GM15510 (cell line): Measurements from ENCODE around the gene CNGB1.

ENCODE experiments used
- POLR2A ChIP-seq: IDR thresholded peaks from 3 replicates; pipeline ENCODE4 v1.6.1; 2011; ENCODE audit warnings: borderline replicate concordance; ENCODE audit not compliant: insufficient read length; ENCODE audit errors: extremely low read depth

CNGB1 gene

DNA sequence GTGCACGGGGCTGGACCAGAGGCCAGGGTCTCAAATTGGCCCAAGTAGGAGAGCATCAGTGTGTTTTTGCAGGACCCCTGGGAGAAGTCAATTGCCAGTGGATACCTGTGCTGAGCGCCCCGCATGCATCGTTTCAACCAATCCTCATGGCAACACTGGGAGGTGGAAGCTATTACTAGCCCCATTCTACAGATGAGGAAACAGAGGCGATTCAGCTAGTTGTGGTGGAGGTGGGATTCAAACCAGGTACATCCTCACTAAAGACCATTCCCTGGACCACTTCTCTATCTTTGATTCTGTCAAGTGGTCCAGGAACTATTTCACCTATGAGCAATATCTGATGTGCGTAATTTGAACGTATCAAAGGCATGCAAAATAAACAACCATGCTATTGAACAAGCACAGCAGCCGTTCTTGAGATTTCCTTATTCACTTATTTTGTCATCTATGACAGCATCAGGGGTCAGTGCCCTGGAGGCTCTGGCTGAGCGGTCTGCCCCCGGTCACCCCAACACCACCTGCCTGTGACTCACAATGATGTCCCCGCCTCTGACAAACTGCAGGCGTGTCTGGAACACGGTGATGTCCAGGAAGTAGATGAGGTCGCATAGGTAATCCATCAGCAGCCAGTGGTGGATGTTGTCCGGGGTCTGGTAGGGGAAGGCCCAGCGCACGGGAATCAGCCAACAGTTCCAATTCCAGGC lies 54.0 kb downstream of the CNGB1 start:
- TF ChIP-seq POLR2A, result no peak

DNA sequence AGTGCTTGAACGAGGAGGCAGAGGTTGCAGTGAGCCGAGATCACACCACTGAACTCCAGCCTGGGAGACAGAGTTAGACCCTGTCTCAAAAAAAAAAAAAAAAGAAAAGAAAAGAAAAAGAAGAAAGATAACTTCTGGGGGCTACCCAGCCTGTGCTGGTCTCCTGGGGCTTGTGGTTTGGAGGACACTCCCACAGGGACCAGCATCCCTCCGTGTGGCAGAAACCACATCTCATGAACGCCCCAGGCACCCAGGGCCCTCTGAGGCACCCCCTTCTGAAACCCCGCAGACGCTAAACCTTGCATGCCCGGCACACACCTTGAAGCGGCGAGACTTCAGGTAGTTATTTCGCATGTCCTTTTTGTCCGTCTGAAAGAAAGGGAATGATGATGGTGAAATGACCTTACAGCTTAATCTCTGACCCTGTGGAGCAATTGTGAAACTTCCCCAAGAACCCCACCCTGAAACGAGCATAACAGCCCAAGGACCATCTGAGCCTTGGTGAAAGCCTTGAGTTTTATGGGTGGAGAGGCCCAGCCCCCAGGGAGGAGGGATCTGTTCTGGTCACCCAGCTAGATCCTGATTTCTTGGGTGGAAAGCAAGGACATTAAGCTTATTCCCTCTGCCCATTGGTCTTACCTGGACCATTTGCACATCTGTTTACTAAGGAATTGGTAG lies 55.0 kb downstream of the CNGB1 start:
- no peak for TF ChIP-seq POLR2A

DNA sequence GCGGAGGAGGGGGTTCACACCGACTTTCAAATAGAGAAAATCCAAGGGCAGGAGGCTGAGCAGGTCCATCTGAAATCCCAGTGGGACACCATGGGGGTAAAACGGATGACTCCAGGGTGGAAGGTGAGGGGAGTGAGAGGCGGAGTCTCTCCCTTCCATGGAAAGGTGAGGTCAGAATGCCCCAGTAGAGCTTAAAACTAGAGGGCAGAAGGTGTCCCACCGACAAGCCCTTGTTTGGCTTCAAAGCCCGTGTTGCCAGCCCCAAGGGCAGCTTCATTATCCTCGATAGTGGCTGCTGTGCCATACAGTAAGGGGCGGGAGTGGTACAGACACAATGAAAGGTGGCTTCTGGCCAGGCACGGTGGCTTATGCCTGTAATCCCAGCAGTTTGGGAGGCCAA lies 55.7 kb downstream of the CNGB1 start:
- TF ChIP-seq POLR2A, result no peak

DNA sequence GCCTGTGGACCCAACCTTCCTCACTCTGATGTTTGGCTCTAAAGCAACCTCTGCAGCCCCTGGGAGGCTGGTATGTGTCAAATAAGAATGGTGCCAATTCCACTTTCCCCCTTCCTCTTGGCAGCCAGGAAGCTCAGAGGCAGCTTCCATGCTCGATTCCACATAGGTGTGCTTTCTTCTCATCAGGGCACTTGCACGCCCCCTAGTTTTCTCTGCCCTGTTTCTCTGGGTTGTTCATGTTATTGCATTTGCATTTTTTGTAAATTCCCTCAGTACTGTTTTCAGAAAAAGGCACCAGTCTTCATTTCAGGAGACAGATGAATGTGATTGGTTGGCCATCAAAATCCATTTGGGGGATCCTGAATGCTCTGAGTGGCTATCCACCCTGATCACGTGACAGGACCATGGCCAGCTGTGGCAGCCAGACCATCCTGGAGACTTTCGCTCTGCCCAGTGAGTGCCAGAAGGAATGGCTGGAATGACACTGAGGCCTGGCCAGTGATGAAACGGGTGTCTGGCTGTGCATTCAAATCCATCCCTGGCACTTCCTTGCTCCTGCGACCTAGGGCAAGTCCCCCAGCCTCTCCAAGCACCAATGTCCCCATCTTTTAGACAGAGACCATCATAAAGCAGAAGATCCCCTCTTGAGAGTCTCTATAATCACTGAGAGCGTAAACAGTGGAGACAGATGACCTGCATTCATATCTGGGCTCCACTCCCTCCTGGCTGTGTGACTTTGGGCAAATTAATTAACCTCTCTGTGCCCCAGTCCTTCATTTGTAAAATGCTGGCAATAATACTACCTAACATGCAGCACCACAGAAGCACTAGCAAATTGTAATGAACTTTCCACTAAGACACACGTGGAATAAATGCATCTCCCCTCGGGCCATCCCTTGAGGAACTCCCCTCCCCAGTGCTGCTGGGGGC lies 56.4 kb downstream of the CNGB1 start:
- no peak for TF ChIP-seq POLR2A

DNA sequence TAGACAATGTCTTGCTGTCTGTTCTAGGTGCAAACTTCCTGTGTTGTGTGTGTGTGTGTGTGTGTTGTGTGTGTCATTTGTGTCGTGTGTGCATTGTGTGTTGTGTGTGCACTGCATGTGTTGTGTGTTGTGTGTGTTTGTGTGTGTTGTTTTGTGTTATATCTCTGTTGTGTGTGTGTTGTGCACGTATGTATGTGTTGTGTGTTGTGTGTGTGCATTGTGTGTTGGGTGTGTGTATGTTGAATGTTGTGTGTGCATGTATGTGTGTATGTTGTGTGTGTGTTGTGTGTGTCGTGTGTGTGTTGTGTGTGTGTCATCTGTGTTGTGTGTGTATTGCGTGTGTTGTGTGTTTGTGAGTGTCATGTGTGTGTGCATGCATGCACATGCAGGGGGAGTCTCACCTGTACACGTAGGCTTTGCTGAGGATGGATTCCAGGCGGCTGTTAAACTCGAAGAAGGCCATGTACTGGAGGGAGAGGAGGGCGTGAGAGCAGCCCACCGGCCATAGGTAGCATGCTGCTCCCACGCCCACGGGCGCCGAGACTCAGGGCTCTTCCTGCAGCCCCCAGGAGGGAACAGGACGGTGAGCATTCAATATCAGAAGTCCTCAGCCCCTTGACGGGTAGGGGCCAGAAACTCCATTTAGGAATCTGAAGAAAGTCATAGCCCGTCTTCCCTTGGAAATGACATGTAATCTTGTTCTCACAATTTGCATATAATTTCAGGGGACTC lies 58.2 kb downstream of the CNGB1 start:
- no peak for TF ChIP-seq POLR2A

DNA sequence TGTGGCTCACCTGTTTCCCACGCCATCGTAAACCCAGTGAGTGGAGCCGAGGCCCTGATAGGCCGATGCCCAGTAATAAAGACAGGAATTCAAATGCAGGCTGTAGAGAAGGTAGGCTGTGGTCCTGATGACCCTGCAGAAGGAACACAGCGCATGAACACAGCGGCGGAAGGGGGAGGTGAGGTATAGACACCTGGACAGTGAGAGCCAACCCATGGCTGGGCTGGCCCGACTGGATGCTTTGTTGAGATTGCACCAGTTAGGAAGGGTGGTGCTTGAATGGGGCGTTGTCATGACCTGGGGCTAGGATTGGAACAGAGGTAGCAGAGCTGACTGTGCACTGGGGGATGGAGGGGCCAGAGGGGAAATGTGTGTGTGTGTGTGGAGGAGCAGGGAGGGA lies 59.2 kb downstream of the CNGB1 start:
- no peak for TF ChIP-seq POLR2A

DNA sequence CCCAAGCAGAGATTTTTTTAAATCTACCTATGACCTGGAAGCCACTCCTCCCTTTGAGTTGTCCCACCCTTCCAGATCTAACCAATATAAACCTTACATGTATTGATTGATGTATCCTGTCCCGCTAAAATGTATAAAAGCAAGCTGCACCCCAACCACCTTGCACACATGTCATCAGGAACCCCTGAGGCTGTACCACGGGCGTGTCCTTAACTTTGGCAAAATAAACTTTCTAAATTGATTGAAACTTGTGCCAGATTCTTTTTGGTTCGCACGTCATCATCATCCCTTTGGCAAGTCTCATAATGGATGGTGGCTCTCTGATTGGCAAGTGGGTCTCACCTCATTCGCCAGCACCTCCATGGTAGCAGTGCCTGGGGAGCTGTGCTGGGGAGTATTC lies 60.2 kb downstream of the CNGB1 start:
- no peak for TF ChIP-seq POLR2A

DNA sequence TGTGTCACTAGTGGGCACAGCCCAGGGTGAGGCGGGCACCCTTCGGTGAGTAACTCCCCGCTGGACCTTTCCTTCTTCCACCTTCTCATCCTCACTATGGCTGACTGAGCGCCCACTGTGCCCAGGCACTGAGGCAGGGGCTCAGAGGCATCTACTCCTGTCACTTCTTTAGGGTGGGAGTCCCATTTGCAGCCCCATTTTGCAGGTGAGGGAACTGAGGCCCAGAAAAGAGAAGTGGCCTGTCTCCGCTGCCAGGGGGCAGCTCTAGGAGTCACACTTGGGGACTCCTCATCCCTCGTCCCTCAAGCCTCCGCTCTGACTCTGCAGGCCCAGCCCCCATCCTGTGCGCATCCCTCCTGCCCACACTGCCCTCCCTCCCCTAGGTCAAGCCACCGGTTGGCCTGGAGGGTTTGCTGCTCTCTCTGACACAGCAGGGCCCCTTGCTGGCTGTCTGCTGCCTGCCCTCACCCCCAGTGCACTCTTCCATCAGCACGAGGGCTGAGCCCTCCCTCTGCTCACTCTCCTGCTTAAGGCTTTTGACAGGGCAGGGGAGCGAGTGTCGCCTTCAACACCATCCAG lies 62.4 kb downstream of the CNGB1 start:
- no peak for TF ChIP-seq POLR2A

DNA sequence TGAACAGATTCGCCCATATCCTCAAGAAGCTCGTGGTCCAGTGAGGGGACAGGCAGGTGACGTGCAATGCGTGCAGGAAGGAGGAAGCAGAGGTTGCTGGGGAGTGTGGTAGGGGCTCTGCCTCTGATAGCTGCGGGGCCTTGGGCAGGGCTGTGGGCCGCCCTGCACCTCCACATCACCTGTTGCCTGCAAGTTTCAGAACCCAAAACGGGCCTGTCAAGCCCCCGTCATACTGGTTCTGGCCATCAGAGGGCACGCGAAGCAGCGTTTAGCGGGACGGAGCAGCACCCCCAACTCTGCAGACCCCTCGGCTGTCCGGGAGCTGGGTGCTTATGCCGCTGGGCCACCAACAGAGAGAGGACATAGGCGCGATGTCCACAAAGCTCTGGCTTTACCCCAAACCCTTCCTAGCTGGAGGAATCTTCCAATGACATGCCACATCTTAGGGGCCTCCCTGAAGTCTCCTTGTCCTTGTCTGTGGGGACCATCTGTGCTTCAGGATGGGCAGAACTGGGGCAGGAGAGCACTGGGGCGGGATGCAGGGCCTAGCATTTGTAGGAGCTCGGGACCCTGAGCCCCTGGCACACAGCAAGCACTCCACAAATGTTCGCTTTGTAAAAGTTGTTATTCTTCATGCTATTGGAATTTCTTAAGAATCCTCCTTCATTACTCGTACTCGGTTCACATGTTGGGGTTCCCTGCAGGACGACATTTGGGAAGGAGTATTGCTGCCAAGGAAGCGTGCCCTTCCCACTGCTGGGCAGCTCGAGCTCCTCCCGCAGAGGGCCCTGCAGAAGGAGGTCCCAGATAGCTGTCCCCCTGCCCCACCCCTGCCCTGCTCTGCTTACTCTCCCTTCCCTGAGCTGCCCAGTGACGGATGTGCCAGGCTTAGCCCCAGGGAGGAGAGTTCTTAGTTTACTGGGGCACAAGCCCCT lies 64.3 kb downstream of the CNGB1 start:
- TF ChIP-seq POLR2A, result no peak

DNA sequence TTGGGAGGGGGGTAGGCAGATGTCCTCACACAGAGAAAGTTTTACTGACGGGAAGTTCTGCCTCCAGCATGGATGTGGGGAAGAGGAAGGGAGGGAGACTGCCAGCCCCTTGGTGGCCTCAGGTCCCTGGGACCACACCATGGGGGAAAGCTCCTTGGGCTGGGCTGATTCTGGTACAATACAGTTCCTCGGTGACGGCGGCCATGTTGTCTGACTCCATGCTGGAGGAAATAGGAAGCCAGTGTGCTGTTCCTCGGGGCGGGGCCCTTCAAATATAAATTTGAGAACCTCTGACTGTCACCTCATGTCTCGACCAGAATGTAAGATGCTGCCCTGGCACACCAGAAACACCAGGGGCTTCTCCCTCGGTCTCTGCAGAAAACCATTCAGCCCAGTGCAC lies 66.8 kb downstream of the CNGB1 start:
- no peak for TF ChIP-seq POLR2A

DNA sequence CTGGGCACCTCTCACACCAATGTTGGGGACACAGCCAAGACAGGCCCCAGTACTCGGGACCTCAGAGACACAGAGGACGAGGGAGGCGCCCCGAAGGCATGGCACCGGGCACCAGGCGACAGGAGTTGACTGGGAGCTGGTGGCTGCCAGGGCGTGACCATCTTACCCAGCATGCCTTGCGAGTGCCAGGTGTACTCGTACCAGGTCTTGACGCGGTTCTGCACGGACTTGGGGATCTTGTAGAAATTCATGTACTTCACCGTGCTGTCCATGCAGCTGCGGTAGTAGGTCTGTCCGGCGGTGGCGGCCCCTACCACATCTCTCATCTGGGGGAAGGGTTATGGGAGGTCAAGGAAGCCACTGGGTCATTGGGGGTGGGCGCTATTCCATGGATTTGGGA lies 67.3 kb downstream of the CNGB1 start:
- no peak for TF ChIP-seq POLR2A

DNA sequence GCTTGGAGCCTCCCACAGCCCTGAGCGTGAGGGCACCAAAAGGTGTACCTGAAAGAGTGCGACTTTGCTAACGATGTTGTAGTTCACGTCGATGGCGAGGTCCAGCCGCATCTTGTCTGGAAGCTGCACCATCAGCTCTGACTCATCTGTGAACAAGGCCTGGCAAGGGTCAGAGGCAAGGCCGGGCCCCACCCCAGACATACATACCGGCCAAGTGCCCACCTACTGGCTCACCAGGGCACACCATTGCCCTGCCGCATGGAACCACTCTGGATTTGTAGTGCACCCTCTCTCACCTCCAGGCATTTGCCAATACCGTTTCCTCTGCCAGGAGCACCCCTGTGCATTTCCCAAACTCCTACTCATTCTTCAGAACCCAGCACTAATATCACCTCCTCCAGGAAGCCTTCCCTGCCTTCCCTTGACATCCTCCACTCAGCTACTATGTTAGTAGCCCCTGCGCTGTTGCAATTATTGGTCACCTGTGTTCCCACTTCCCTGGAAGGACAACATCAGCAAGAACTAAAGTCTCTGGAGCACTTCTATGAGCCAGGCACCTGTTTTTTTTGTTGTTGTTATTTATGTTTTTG lies 69.4 kb downstream of the CNGB1 start:
- no peak for TF ChIP-seq POLR2A

DNA sequence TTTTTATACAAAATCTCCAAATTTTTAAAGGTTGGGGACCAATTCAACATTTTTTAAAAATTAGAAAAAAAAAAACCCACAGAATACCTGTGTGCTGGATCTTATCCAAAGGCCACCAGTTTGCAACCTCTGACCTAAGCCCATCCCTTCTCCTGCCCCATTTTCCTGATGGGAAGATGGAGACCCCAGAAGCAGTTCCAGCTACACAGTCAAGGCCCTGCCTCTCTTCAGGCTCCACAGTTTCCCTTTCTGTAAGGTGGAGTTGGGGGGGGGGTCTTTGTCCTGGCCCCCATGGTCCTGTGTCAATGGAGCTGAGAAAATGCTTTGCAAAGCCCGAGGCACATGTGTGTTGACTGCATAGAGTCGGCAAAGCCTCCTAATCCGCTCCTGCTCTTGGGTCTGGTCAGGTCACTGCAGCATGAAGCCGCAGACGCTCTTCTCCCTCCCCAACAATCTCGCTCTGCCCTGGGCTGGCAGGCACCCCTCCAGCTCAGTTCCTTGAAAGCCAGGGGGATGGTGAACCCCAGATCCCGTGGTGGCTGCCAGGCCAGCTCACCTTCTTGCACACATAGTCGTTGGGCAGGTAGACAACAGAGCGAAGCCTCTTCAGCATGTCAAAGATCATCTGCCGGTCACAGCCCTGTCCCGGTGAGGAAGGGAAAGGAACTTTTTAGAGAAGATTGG lies 70.0 kb downstream of the CNGB1 start:
- TF ChIP-seq POLR2A, result no peak
